Gastrocnemius medialis (tissue), 4 donors: ENCODE results near the gene INPP4A. TPM values are rescaled to one million over a fixed set of nuclear protein-coding genes. Genes with fewer than 3 reads are reported as not detected.

Experiments
- ATAC-seq, 2 donors: fragments of 150-250 bp; one replicate each; pipeline ENCODE4 v1.9.1; 2016
- DNase-seq, 2 donors: peaks; one replicate each; pipeline ENCODE4 v3.0.0-alpha.2; 2019
- H3K27ac ChIP-seq, 4 donors: fragments of 200-600 bp; sonication (generic); 1 replicate in 1 of 4; 2 replicates in 3 of 4; pipeline ENCODE4 v1.5.1; 2016 to 2018; ENCODE audit warnings: mild to moderate bottlenecking in 2 of 4, moderate library complexity in 1 of 4
- H3K27me3 ChIP-seq, 3 donors: fragments of 200-600 bp; sonication (generic) in 2 of 3; 1 replicate in 1 of 3; 2 replicates in 2 of 3; pipeline versions ENCODE4 v1.5.1 to v1.6.0; 2016 to 2019; ENCODE audit warnings: mild to moderate bottlenecking in 1 of 3, moderate library complexity in 1 of 3
- H3K36me3 ChIP-seq, 2 donors: fragments of 200-600 bp; sonication (generic) in 1 of 2; one replicate each; pipeline ENCODE4 v1.5.1; 2017 to 2018
- H3K4me1 ChIP-seq, 2 donors: fragments of 200-600 bp; sonication (generic) in 1 of 2; one replicate each; pipeline ENCODE4 v1.5.1; 2016 to 2017; ENCODE audit warnings: mild to moderate bottlenecking in 2 of 2
- H3K4me3 ChIP-seq, 4 donors: fragments of 200-600 bp; sonication (generic) in 3 of 4; 1 replicate in 1 of 4; 2 replicates in 3 of 4; pipeline ENCODE4 v1.5.1; 2016 to 2019; ENCODE audit warnings: mild to moderate bottlenecking in 2 of 4
- H3K9me3 ChIP-seq, 3 donors: fragments of 200-600 bp; sonication (generic) in 2 of 3; 1 replicate in 1 of 3; 2 replicates in 2 of 3; pipeline ENCODE4 v1.5.1; 2016 to 2019
- CTCF ChIP-seq, 5 experiments: fragments of 450-650 bp in 3 of 5; fragments of 200-600 bp in 2 of 5; sonication (generic) in 2 of 5; IDR thresholded peaks in 4 of 5; conservative IDR thresholded peaks in 1 of 5; 1 replicate in 4 of 5; 2 replicates in 1 of 5; pipeline ENCODE4 v1.5.1; 2016 to 2019; ENCODE audit warnings: antibody characterized with exemption in 5 of 5, mild to moderate bottlenecking in 3 of 5, moderate library complexity in 3 of 5
- POLR2A ChIP-seq, 2 donors: fragments of 450-650 bp; IDR thresholded peaks; one replicate each; pipeline ENCODE4 v1.6.1; 2017; ENCODE audit warnings: antibody characterized with exemption in 2 of 2, mild to moderate bottlenecking in 2 of 2, moderate library complexity in 2 of 2
- in situ Hi-C, 4 donors: fragments of 200-750 bp; cut with MboI; loops; one replicate each; pipeline versions ENCODE4 v1.15.0 to v1.8.0; 2017; ENCODE audit warnings: low sequenced_read_pairs in 4 of 4
- intact Hi-C: fragments of 100-400 bp; cut with DNase I; formaldehyde crosslinking; loops from one replicate; pipeline ENCODE4 v1.15.1; 2023; ENCODE audit warnings: low total_unique reads
- total RNA-seq, 4 donors: library from RNA; depleted of rRNA; stranded (reverse); fragments of >200 nt; gene quantifications; one replicate each; pipeline versions ENCODE4 v1.1.0 to v1.2.3, GENCODE V29; 2016

The INPP4A gene
- 10 to 100 TPM in 3 of 4 donors, 1 to 10 TPM in 1; 9.8 to 19.6 (median 16.0) TPM for total RNA-seq

DNA sequence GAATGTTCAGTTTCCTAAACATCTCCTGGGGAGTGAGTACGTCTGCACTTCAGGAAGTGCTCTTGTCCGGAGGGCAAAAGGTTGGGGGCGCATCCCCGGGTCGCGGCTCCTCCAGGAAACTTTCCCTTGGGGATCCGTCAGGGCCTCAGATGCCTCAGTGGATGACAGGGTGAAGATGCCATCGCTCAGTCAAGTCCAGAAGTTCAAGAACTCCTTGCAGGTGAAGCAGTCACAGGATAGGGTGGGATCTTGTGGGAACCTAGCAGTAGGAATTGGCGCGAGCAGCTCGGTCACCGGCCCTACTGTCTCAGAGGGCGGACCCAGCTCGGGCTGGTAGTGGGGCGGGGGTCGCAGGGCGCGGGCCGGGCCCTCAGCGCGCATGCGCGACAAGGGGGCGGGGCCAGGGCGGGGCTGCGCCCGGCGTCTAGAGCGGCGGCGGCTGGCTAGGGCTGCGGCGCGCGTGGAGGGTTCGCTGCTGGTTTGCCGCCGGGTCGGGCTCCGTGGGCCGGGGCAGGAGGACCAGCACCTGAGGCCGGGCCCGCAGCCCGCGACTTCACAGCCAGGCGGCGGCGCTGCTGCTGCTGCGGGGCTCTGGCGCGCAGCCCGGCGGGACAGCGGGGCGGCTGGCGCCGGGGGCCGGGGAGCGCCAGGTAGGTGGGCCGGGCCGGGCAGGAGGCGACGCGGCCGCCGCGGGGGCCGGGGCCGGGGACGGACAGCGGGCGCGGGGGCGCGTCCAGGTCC, at the start of gene INPP4A:
Gene INPP4A (plus strand): TSS at position 423 of the 741 bp plus-strand sequence. CDS start 75,191 bp downstream, outside the sequence.
- peak in 2 of 5 experiments; percentile 23 to 42 for TF ChIP-seq CTCF (IDR thresholded peaks at IDR 0.05 in 4 of 5, conservative IDR thresholded peaks at IDR 0.05 in 1 of 5)
- TF ChIP-seq POLR2A (IDR thresholded peaks at IDR 0.05): peak; percentile 43 to 65
- in situ Hi-C loops: no loop called here

GRCh38 chr2:98395977-98396376, 48.7 kb upstream of the INPP4A start:
- Histone ChIP-seq H3K4me1 (no peaks in the 10 kb centered on the region), H3K36me3 (no peaks in the 10 kb centered on the region), H3K27ac (no peak overlapping the region), H3K27me3 (peaks cover 0 to 3% (median 0%) of the 10 kb centered on the region in 3 donors), H3K4me3 (no peak overlapping the region), H3K9me3 (no peaks in the 10 kb centered on the region)
- no peak for TF ChIP-seq POLR2A (IDR thresholded peaks at IDR 0.05)
- TF ChIP-seq CTCF (IDR thresholded peaks at IDR 0.05 in 4 of 5, conservative IDR thresholded peaks at IDR 0.05 in 1 of 5): no peak
- in situ Hi-C loops (no loop called here), intact Hi-C loops (no loop called here)
- DNase-seq (no peak), ATAC-seq (no peak)

More for the DNA sequence above, at the start of gene INPP4A:
- H3K36me3 ChIP-seq: no peaks in the 10 kb centered on the region
- H3K4me3 ChIP-seq: peak within 1 kb of the TSS; percentile 67 to 93 (median 76)
- H3K27ac ChIP-seq: peak within 1 kb of the TSS; percentile 55 to 73 (median 68)
- H3K9me3 ChIP-seq: no peaks in the 10 kb centered on the region
- DNase-seq (peak; percentile 36 to 56), ATAC-seq (peak; percentile 89 to 90)
- peaks cover 13% of the 10 kb centered on the region in 2 donors for H3K4me1 ChIP-seq
- H3K27me3 ChIP-seq: no peaks in the 10 kb centered on the region
- intact Hi-C loops: no loop called here

DNA sequence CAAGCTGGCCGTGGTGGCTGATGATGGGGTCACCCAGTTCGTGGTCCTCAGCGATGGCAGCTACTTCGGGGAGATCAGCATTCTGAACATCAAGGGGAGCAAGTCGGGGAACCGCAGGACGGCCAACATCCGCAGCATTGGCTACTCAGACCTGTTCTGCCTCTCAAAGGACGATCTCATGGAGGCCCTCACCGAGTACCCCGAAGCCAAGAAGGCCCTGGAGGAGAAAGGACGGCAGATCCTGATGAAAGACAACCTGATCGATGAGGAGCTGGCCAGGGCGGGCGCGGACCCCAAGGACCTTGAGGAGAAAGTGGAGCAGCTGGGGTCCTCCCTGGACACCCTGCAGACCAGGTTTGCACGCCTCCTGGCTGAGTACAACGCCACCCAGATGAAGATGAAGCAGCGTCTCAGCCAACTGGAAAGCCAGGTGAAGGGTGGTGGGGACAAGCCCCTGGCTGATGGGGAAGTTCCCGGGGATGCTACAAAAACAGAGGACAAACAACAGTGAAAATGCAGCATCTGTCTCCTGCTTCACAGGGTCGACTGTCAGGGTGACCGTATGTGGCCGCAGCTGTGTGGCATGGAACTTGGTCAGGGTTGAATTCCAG, 47.8 kb upstream of the INPP4A start:
- TF ChIP-seq POLR2A (IDR thresholded peaks at IDR 0.05) (no peak), CTCF (IDR thresholded peaks at IDR 0.05 in 4 of 5, conservative IDR thresholded peaks at IDR 0.05 in 1 of 5) (no peak)
- H3K27ac ChIP-seq: no peak overlapping the region
- no peak overlapping the region for H3K4me3 ChIP-seq
- H3K36me3 ChIP-seq: no peaks in the 10 kb centered on the region
- no peaks in the 10 kb centered on the region for H3K4me1 ChIP-seq
- in situ Hi-C loops (no loop called here), intact Hi-C loops (no loop called here)
- H3K9me3 ChIP-seq: no peaks in the 10 kb centered on the region
- DNase-seq (no peak), ATAC-seq (no peak)
- H3K27me3 ChIP-seq: peaks cover 0 to 3% (median 0%) of the 10 kb centered on the region in 3 donors

GRCh38 chr2:98399140-98399539, 45.5 kb upstream of the INPP4A start:
- Histone ChIP-seq H3K27me3 (peaks cover 0 to 3% (median 0%) of the 10 kb centered on the region in 3 donors), H3K9me3 (no peaks in the 10 kb centered on the region), H3K4me1 (no peaks in the 10 kb centered on the region), H3K27ac (no peak overlapping the region), H3K36me3 (no peaks in the 10 kb centered on the region), H3K4me3 (no peak overlapping the region)
- in situ Hi-C loops (no loop called here), intact Hi-C loops (no loop called here)
- DNase-seq: no peak
- TF ChIP-seq POLR2A (IDR thresholded peaks at IDR 0.05) (no peak), CTCF (IDR thresholded peaks at IDR 0.05 in 4 of 5, conservative IDR thresholded peaks at IDR 0.05 in 1 of 5) (no peak)
- ATAC-seq: no peak
